A673 (cell line): Measurements from ENCODE around the gene FGGY. TPM values are rescaled to one million over a fixed set of nuclear protein-coding genes. Genes with fewer than 3 reads are reported as not detected.

ENCODE experiments used
- BruUV-seq: library from RNA; stranded (reverse); fragments of 400-500 nt; replicated peaks from 2 replicates; lab custom pipeline; 2021; lab: Mats Ljungman, UMichigan
- CTCF ChIA-PET: fragments of 300-600 bp; sonication (Branson Sonifier 250); formaldehyde crosslinking; loops from one replicate; lab custom pipeline; 2022; ENCODE audit warnings: antibody characterized with exemption; lab: Charles Lee
- POLR2A ChIA-PET: fragments of 300-600 bp; sonication (Branson Sonifier 250); formaldehyde crosslinking; loops from one replicate; lab custom pipeline; 2022; ENCODE audit warnings: antibody characterized with exemption; ENCODE audit not compliant: low non-redundant PET; lab: Charles Lee
- DNase-seq: peaks from one replicate; pipeline ENCODE4 v3.0.0-alpha.2; 2015; ENCODE audit warnings: low spot score
- H3K27ac ChIP-seq: fragments of 200-600 bp; sonication (generic); 2 replicates; pipeline ENCODE4 v1.5.1; 2016; ENCODE audit warnings: mixed run types, low read depth, mild to moderate bottlenecking, mixed read lengths, antibody characterized with exemption, low read length; ENCODE audit not compliant: poor library complexity, severe bottlenecking
- H3K27me3 ChIP-seq: fragments of 200-600 bp; sonication (generic); replicated peaks from 2 replicates; pipeline ENCODE4 v1.6.1; 2017; ENCODE audit warnings: mixed run types, low read depth, mild to moderate bottlenecking, mixed read lengths, antibody characterized with exemption, low read length; ENCODE audit not compliant: insufficient read depth, poor library complexity
- H3K36me3 ChIP-seq: fragments of 200-600 bp; sonication (generic); 2 replicates; pipeline ENCODE4 v1.6.1; 2016; ENCODE audit warnings: mixed run types, mild to moderate bottlenecking, mixed read lengths, antibody characterized with exemption, low read length; ENCODE audit not compliant: insufficient read depth, poor library complexity, severe bottlenecking
- H3K4me1 ChIP-seq: fragments of 200-600 bp; sonication (generic); 2 replicates; pipeline ENCODE4 v1.6.1; 2017; ENCODE audit warnings: mixed run types, mild to moderate bottlenecking, mixed read lengths, antibody characterized with exemption, low read length; ENCODE audit not compliant: insufficient read depth, poor library complexity, severe bottlenecking
- H3K4me3 ChIP-seq: fragments of 200-600 bp; sonication (generic); 2 replicates; pipeline ENCODE4 v1.5.1; 2016; ENCODE audit warnings: low read depth, mixed run types, mild to moderate bottlenecking, mixed read lengths, low read length; ENCODE audit not compliant: poor library complexity, severe bottlenecking
- H3K9me3 ChIP-seq: fragments of 200-600 bp; sonication (generic); 2 replicates; pipeline ENCODE4 v1.6.1; 2016; ENCODE audit warnings: mixed run types, low read depth, mild to moderate bottlenecking, mixed read lengths, antibody characterized with exemption, low read length; ENCODE audit not compliant: poor library complexity, severe bottlenecking
- CTCF ChIP-seq: fragments of 300-800, 200-600 bp; sonication (generic); conservative IDR thresholded peaks from 2 replicates; pipeline ENCODE4 v1.5.1; 2017; ENCODE audit warnings: low read depth, mild to moderate bottlenecking, antibody characterized with exemption, low read length, moderate library complexity, mixed read lengths
- EZH2 ChIP-seq: fragments of 200-600 bp; sonication (generic); IDR thresholded peaks from 2 replicates; pipeline ENCODE4 v1.6.1; 2017; ENCODE audit warnings: borderline replicate concordance, low read depth, mild to moderate bottlenecking, mixed read lengths, antibody characterized with exemption, low read length; ENCODE audit not compliant: poor library complexity, severe bottlenecking
- intact Hi-C: fragments of 100-400 bp; cut with micrococcal nuclease; formaldehyde crosslinking; loops from one replicate; pipeline ENCODE4 v1.10.0; 2022; ENCODE audit not compliant: unreplicated experiment
- total RNA-seq: library from RNA; stranded (reverse); gene quantifications from 2 replicates; pipeline ENCODE4 v1.2.3, GENCODE V29; 2021

The FGGY gene
- total RNA-seq, 1 experiment from 2014 or later, result 2.6 TPM

DNA sequence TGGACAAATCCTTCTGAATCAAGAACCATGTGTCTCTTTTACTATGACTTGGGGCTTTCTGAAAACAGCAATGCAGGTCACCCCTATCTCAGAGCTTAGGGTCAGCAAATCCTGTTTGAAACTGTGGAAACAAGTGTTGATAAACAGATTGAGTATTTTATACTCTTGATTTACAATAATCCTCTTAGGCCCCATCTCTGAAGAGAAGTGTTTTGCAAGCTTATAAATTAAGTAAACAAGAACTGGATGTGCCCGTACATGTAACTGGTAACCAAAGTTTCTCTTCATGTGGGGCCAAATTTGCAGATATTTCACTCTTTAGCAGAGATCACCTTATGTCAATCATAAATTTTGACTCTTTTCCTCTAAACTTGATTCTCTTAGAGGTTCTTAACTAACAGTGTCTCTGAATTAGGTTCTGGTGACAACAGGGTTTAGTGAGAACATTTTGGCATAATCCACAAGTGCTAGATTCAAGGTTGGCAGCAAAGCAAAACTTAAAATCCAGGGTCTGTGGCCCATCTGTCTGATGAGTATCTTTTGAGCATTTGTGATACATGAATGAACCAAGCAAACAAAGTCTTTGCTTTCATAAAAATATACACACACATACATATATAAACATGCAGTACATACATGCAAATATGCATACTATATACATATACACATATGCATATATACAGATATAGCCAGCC is 334.8 kb downstream of the FGGY start:
- no TSS peak for BruUV-seq
- no peak overlapping the region for H3K27ac ChIP-seq

GRCh38 chr1:59635097-59635496 is 338.2 kb downstream of the FGGY start:
- H3K4me3 ChIP-seq, result no peak overlapping the region
- CTCF ChIA-PET, result no interaction called here

More for the DNA sequence above, 334.8 kb downstream of the FGGY start:
- DNase-seq, result no peak
- TF ChIP-seq EZH2 (no peak), CTCF (no peak)
- Histone ChIP-seq H3K4me1 (no peaks in the 10 kb centered on the region), H3K4me3 (no peak overlapping the region), H3K27me3 (no peaks in the 10 kb centered on the region), H3K9me3 (no peaks in the 10 kb centered on the region), H3K36me3 (no peaks in the 10 kb centered on the region)
- CTCF ChIA-PET, result no interaction called here
- intact Hi-C loops, result no loop called here
- POLR2A ChIA-PET, result no interaction called here

GRCh38 chr1:59638231-59638711 is 341.4 kb downstream of the FGGY start:
- ChIA-PET CTCF (no interaction called here), POLR2A (no interaction called here)
- H3K4me1 ChIP-seq, result peaks cover 3% of the 10 kb centered on the region
- H3K27me3 ChIP-seq, result no peaks in the 10 kb centered on the region
- H3K4me3 ChIP-seq, result no peak overlapping the region
- no peaks in the 10 kb centered on the region for H3K9me3 ChIP-seq
- H3K27ac ChIP-seq, result no peak overlapping the region
- DNase-seq, result peak; percentile 33
- H3K36me3 ChIP-seq, result no peaks in the 10 kb centered on the region
- intact Hi-C loops, result no loop called here
- TF ChIP-seq CTCF (no peak), EZH2 (no peak)
- BruUV-seq, result no TSS peak

More at GRCh38 chr1:59635097-59635496, 338.2 kb downstream of the FGGY start:
- Histone ChIP-seq H3K36me3 (no peaks in the 10 kb centered on the region), H3K9me3 (no peaks in the 10 kb centered on the region), H3K27ac (no peak overlapping the region), H3K4me1 (no peaks in the 10 kb centered on the region), H3K27me3 (no peaks in the 10 kb centered on the region)
- POLR2A ChIA-PET, result no interaction called here
- TF ChIP-seq EZH2 (no peak), CTCF (no peak)
- intact Hi-C loops, result no loop called here
- no TSS peak for BruUV-seq
- DNase-seq, result no peak
